Mesenchymal stem cell (in vitro differentiated cells and primary cell): ENCODE measurements around the gene DPP6.
A peak's percentile ranks its signal among the peaks of the same experiment; 100 is the strongest.

Source experiments
- DNase-seq: peaks from one replicate; pipeline ENCODE4 v3.0.0-alpha.2; 2013
- H2AFZ ChIP-seq: one replicate; pipeline ENCODE4 v1.6.1; 2013; ENCODE audit warnings: low read depth, mild to moderate bottlenecking, control low read depth, inconsistent platforms, low read length, moderate library complexity
- H2AK5ac ChIP-seq: 2 replicates; pipeline ENCODE4 v1.6.1; 2013; ENCODE audit warnings: low read length, moderate library complexity, mild to moderate bottlenecking, inconsistent platforms; ENCODE audit not compliant: severe bottlenecking
- H2BK120ac ChIP-seq: one replicate; pipeline ENCODE4 v1.6.1; 2013; ENCODE audit warnings: low read depth, mild to moderate bottlenecking, inconsistent platforms, low read length, moderate library complexity
- H2BK12ac ChIP-seq, 2 experiments: one replicate each; pipeline ENCODE4 v1.6.1; 2013; ENCODE audit warnings: inconsistent platforms in 2 of 2, low read length in 2 of 2, mild to moderate bottlenecking in 2 of 2, moderate library complexity in 2 of 2, control low read depth in 1 of 2
- H2BK15ac ChIP-seq: one replicate; pipeline ENCODE4 v1.6.1; 2013; ENCODE audit warnings: mild to moderate bottlenecking, low read depth, inconsistent platforms; ENCODE audit not compliant: poor library complexity, severe bottlenecking
- H2BK5ac ChIP-seq: 2 replicates; pipeline ENCODE4 v1.6.1; 2013; ENCODE audit warnings: low read depth, mild to moderate bottlenecking, low read length, control low read depth, inconsistent platforms; ENCODE audit not compliant: poor library complexity, severe bottlenecking
- H3K14ac ChIP-seq, 2 experiments: one replicate each; pipeline ENCODE4 v1.6.1; 2013; ENCODE audit warnings: inconsistent platforms in 2 of 2, low read length in 2 of 2, control low read depth in 1 of 2, mild to moderate bottlenecking in 1 of 2, moderate library complexity in 1 of 2
- H3K18ac ChIP-seq, 2 experiments: one replicate each; pipeline ENCODE4 v1.6.1; 2013; ENCODE audit warnings: inconsistent platforms in 2 of 2, low read length in 2 of 2, control low read depth in 1 of 2, low read depth in 1 of 2, mild to moderate bottlenecking in 1 of 2
- H3K23ac ChIP-seq, 2 experiments: one replicate each; pipeline ENCODE4 v1.6.1; 2013; ENCODE audit warnings: inconsistent platforms in 2 of 2, low read length in 2 of 2, mild to moderate bottlenecking in 2 of 2, moderate library complexity in 2 of 2, control low read depth in 1 of 2
- H3K27ac ChIP-seq: 2 replicates; pipeline ENCODE4 v1.5.1; 2013; ENCODE audit warnings: mild to moderate bottlenecking, moderate library complexity, low read length, control low read depth, inconsistent platforms; ENCODE audit not compliant: poor library complexity, severe bottlenecking
- H3K27me3 ChIP-seq, 2 experiments: 2 replicates each; pipeline versions ENCODE4 v1.6.1 to v1.7.0; 2013; ENCODE audit warnings: low read length in 2 of 2, mild to moderate bottlenecking in 2 of 2, moderate library complexity in 2 of 2, control low read depth in 1 of 2, inconsistent platforms in 1 of 2; ENCODE audit not compliant: control insufficient read depth in 1 of 2, insufficient read depth in 1 of 2
- H3K36me3 ChIP-seq, 2 experiments: 2 replicates each; pipeline versions ENCODE4 v1.6.1 to v1.7.0; 2013; ENCODE audit warnings: low read length in 2 of 2, control low read depth in 1 of 2, inconsistent platforms in 1 of 2, low read depth in 1 of 2, mild to moderate bottlenecking in 1 of 2; ENCODE audit not compliant: insufficient read depth in 2 of 2, control insufficient read depth in 1 of 2
- H3K4ac ChIP-seq, 2 experiments: one replicate each; pipeline ENCODE4 v1.6.1; 2013; ENCODE audit warnings: inconsistent platforms in 2 of 2, low read length in 2 of 2, mild to moderate bottlenecking in 2 of 2, moderate library complexity in 2 of 2, control low read depth in 1 of 2, low read depth in 1 of 2
- H3K4me1 ChIP-seq: 2 replicates; pipeline ENCODE4 v1.6.1; 2013; ENCODE audit warnings: low read depth, low read length, control low read depth; ENCODE audit not compliant: control insufficient read depth, insufficient read depth
- H3K4me2 ChIP-seq: 2 replicates; pipeline ENCODE4 v1.6.1; 2013; ENCODE audit warnings: low read length, mild to moderate bottlenecking, inconsistent platforms; ENCODE audit not compliant: poor library complexity, severe bottlenecking
- H3K4me3 ChIP-seq, 2 experiments: 2 replicates each; pipeline versions ENCODE4 v1.5.1 to v1.7.0; 2013; ENCODE audit warnings: low read length in 2 of 2, mild to moderate bottlenecking in 2 of 2, control low read depth in 1 of 2, low read depth in 1 of 2; ENCODE audit not compliant: insufficient read depth in 1 of 2
- H3K79me1 ChIP-seq: replicated peaks from 2 replicates; pipeline ENCODE4 v1.6.1; 2013; ENCODE audit warnings: mild to moderate bottlenecking, control low read depth, low read length, inconsistent platforms; ENCODE audit not compliant: poor library complexity, severe bottlenecking
- H3K9ac ChIP-seq: 2 replicates; pipeline ENCODE4 v1.7.0; 2013; ENCODE audit warnings: mild to moderate bottlenecking, low read length, moderate library complexity
- H3K9me3 ChIP-seq: 2 replicates; pipeline ENCODE4 v1.7.0; 2013; ENCODE audit warnings: mild to moderate bottlenecking, low read length; ENCODE audit not compliant: control insufficient read depth
- H4K8ac ChIP-seq: one replicate; pipeline ENCODE4 v1.6.1; 2013; ENCODE audit warnings: inconsistent platforms, mild to moderate bottlenecking, low read length, moderate library complexity
- H4K91ac ChIP-seq: one replicate; pipeline ENCODE4 v1.6.1; 2013; ENCODE audit warnings: mild to moderate bottlenecking, low read length, inconsistent platforms
- WGBS: methylation state at CpG from one replicate; pipeline ENCODE4 v1.1.7; 2013; ENCODE audit warnings: mixed read lengths; 5-methylcytosine and 5-hydroxymethylcytosine counted together

Gene DPP6

DNA sequence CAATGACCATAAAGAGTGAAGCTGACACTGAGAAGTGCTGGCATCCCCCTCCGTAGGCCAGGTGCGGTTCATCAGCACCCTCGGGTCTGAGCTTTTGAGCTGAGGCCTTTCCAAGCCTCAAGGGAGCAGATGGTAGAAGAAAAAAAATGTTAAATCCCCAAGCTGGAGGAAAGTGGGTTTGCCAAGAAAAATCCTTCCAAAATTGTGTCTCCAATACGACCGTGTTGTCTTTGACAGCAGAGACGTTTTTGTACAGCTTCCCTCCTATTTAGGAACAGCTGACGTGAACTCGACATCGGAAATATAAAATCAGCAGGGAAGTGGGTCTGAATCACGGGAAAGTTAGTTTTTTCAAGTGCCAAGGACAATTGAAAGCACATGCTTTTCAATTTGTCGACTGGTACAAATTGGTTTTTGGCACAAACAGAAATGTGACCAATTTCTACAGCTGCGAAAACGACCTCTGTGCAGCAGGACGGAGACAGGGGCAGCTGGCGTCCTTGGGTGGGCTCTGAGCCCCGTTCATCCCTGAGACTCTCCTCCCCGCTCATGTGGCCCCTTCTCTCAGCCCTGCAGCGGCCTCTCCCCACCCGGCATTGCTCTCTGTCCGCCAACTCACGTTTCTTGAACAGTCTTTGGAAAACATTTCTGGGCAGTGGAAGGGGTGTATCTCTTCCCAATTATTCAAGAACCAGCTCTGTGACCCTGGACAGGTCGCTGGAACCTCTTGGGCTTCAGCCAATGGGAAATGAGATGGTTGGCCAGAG is 860.9 kb downstream of the DPP6 start:
- H3K4me2 ChIP-seq, result no peak overlapping the region

DNA sequence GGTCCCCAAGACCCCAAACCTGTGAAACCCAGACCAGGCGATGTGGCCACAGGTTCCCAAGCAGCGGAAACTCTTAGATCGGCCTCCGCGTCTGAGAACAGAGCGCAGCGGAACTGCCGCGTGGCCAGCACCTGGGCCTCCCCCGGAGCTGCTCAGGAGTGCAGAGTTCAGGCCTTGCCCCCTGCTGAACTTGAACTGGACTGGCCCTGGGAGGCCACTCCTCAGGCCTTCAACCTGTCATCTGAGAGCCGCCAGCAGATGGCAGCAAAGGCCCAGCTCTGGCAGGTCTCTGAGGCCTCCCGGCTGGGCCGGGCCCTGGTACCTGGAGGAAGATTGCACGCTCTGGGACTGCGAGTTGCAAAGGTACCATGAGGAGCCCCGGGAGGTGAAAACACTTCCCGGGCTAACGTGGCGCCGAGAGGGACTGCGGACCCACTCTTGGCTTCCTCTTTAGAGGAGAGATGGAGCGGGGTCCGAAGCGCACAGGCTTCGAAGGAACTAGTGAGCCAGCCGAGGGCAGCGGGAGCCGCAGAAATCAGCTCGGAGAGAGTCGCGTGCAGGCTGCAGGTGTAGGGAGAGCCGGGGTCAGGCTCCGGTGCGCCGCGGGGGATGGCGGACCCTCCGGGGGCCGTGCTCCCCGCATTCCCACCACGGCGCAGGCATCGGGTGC is 861.6 kb downstream of the DPP6 start:
- Histone ChIP-seq H3K18ac (no peak overlapping the region), H3K79me1 (no peaks in the 10 kb centered on the region), H3K36me3 (no peaks in the 10 kb centered on the region), H3K4me1 (peaks cover 3% of the 10 kb centered on the region), H3K14ac (no peak overlapping the region), H3K23ac (no peak overlapping the region), H3K9ac (peak overlapping the region; percentile 57), H3K9me3 (no peaks in the 10 kb centered on the region), H2AK5ac (no peak overlapping the region), H3K4me3 (peak overlapping the region; percentile 14 to 71), H3K27ac (no peak overlapping the region), H3K4me2 (peak overlapping the region; percentile 30), H3K4ac (no peak overlapping the region), H2BK5ac (no peak overlapping the region), H4K91ac (no peak overlapping the region), H2BK12ac (no peak overlapping the region), H2BK15ac (no peak overlapping the region), H3K27me3 (peaks cover 11 to 32% of the 10 kb centered on the region in 2 experiments), H2AFZ (peak overlapping the region; percentile 46), H4K8ac (no peak overlapping the region), H2BK120ac (no peak overlapping the region)
- peak; percentile 65 for DNase-seq
- WGBS, result 20% methylated on average over 43 of the region's 43 CpGs

More for the DNA sequence above, 860.9 kb downstream of the DPP6 start:
- Histone ChIP-seq H2AFZ (no peak overlapping the region), H3K18ac (no peak overlapping the region), H2BK5ac (no peak overlapping the region), H3K4me1 (peaks cover 3% of the 10 kb centered on the region), H3K4ac (no peak overlapping the region), H3K27ac (no peak overlapping the region), H3K9ac (no peak overlapping the region), H3K36me3 (no peaks in the 10 kb centered on the region), H3K79me1 (no peaks in the 10 kb centered on the region), H2AK5ac (no peak overlapping the region), H4K8ac (no peak overlapping the region), H3K23ac (no peak overlapping the region), H3K14ac (no peak overlapping the region), H3K9me3 (no peaks in the 10 kb centered on the region), H3K27me3 (peaks cover 11 to 31% of the 10 kb centered on the region in 2 experiments), H4K91ac (no peak overlapping the region), H2BK15ac (no peak overlapping the region), H3K4me3 (peak overlapping the region in 1 of 2 experiments; percentile 14), H2BK120ac (no peak overlapping the region), H2BK12ac (no peak overlapping the region)
- WGBS, result 81% methylated on average over 22 of the region's 22 CpGs
- no peak for DNase-seq

DNA sequence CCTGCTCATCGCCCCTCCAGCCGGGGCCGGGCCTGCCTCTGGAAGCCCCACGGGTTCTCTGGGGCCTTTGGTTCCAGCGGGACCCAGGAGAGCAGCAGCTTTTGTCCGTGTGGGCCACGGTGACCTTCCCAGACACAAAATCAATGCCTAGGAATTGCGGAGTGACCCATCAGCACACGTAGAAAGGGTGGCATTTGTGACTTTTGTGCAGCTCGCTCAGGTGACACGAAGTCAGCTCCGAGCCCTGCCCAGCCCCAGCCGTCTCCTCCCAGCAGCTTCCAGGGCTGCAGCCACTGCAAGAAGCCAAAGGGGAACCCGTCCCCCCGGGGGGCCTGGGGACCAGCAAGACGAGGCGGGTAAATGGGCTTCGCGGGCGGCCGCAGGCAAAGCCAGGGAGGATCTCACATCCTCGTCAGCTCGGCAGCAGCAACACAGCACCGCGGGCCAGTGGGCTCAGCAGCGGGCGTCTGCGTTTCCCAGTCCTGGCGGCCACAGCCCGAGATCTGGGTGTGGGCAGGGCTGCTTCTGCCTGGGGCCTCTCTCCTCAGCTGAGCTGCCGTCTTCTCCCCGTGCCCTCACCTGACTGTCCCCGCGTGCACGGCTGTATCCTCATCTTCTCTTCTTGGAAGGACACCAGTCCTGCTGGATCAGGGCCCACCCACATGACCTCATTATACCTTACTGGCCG is 862.3 kb downstream of the DPP6 start:
- Histone ChIP-seq H3K27ac (no peak overlapping the region), H3K9me3 (no peaks in the 10 kb centered on the region), H2BK120ac (no peak overlapping the region), H2BK12ac (no peak overlapping the region), H3K14ac (no peak overlapping the region), H4K91ac (no peak overlapping the region), H3K36me3 (no peaks in the 10 kb centered on the region), H3K27me3 (peaks cover 11 to 32% of the 10 kb centered on the region in 2 experiments), H3K4me2 (no peak overlapping the region), H3K18ac (no peak overlapping the region), H4K8ac (no peak overlapping the region), H2BK5ac (no peak overlapping the region), H3K4me1 (peaks cover 3% of the 10 kb centered on the region), H3K4ac (no peak overlapping the region), H2BK15ac (no peak overlapping the region), H2AK5ac (no peak overlapping the region), H3K4me3 (peak overlapping the region in 1 of 2 experiments; percentile 71), H3K9ac (peak overlapping the region; percentile 57), H3K79me1 (no peaks in the 10 kb centered on the region), H2AFZ (no peak overlapping the region), H3K23ac (no peak overlapping the region)
- WGBS, result 66% methylated on average over 36 of the region's 36 CpGs
- DNase-seq, result no peak

DNA sequence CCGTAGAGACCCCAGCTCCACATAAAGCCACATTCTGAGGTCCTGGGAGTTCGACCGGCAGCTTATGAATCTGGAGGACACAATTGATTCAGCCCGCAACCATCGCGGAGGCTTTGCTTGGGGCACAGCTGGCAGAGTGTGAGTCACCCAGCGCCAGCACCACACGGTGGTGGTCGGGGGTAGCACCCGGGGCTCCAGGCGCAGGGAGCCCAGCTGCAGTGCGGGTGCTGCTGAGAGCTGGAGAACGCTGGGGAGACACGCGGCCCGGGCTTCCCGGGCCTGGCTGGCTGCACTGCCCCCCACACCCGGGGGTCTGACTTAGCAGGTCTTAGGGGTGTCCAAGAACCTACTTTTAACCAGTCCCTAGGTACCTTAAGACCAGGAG is 862.8 kb downstream of the DPP6 start:
- no peak overlapping the region for H3K27ac ChIP-seq
- H3K4me2 ChIP-seq, result no peak overlapping the region

More for the DNA sequence above, 862.8 kb downstream of the DPP6 start:
- no peak overlapping the region for H3K14ac ChIP-seq
- no peak overlapping the region for H3K4ac ChIP-seq
- no peak for DNase-seq
- H3K4me3 ChIP-seq, result no peak overlapping the region
- no peak overlapping the region for H2BK15ac ChIP-seq
- H3K4me1 ChIP-seq, result peaks cover 3% of the 10 kb centered on the region
- H4K91ac ChIP-seq, result no peak overlapping the region
- H2BK5ac ChIP-seq, result no peak overlapping the region
- peaks cover 14 to 36% of the 10 kb centered on the region in 2 experiments for H3K27me3 ChIP-seq
- H3K36me3 ChIP-seq, result no peaks in the 10 kb centered on the region
- H2AK5ac ChIP-seq, result no peak overlapping the region
- H2BK12ac ChIP-seq, result no peak overlapping the region
- no peak overlapping the region for H3K18ac ChIP-seq
- no peak overlapping the region for H2AFZ ChIP-seq
- 90% methylated on average over 17 of the region's 18 CpGs for WGBS
- H3K23ac ChIP-seq, result no peak overlapping the region
- H3K9ac ChIP-seq, result no peak overlapping the region
- no peak overlapping the region for H4K8ac ChIP-seq
- no peaks in the 10 kb centered on the region for H3K9me3 ChIP-seq
- no peak overlapping the region for H2BK120ac ChIP-seq
- H3K79me1 ChIP-seq, result no peaks in the 10 kb centered on the region
